T-cell (primary cell): ENCODE measurements around the gene GALNT14. TPM values are rescaled to one million over a fixed set of nuclear protein-coding genes. Genes with fewer than 3 reads are reported as not detected.

Experiments
- ATAC-seq, 4 experiments: fragments of 200-7000 bp in 3 of 4; fragments of 150-1000 bp in 1 of 4; cut with Tn5 transposase; replicated peaks in 1 of 4; 1 replicate in 3 of 4; 2 replicates in 1 of 4; pipeline ENCODE4 v1.10.0; 2021; ENCODE audit warnings: moderate library complexity in 3 of 4, mild to moderate bottlenecking in 2 of 4, moderate number of reproducible peaks in 1 of 4
- CTCF ChIA-PET, 2 donors: fragments of 300-600 bp; sonication (Branson Sonifier 250); formaldehyde crosslinking; loops; one replicate each; lab custom pipeline; 2022; ENCODE audit warnings: antibody characterized with exemption in 2 of 2; lab: Charles Lee
- POLR2A ChIA-PET, 2 donors: fragments of 300-600 bp; sonication (Branson Sonifier 250); formaldehyde crosslinking; loops; one replicate each; lab custom pipeline; 2022; ENCODE audit warnings: antibody characterized with exemption in 2 of 2; lab: Charles Lee
- DNase-seq, 35 experiments: peaks; one replicate each; pipeline versions ENCODE4 v3.0.0 to v3.0.0-alpha.2; 2013 to 2023
- H3K27ac ChIP-seq: one replicate; pipeline ENCODE4 v1.5.1; 2013; ENCODE audit warnings: low read length
- H3K27me3 ChIP-seq, 2 experiments: replicated peaks in 1 of 2; 1 replicate in 1 of 2; 2 replicates in 1 of 2; pipeline versions ENCODE4 v1.6.1 to v1.7.0; 2013; ENCODE audit warnings: low read length in 1 of 2, mixed read lengths in 1 of 2; ENCODE audit not compliant: control insufficient read depth in 2 of 2, insufficient read depth in 2 of 2; ENCODE audit errors: extremely low read depth in 1 of 2
- H3K36me3 ChIP-seq, 2 donors: 1 replicate in 1 of 2; 2 replicates in 1 of 2; pipeline versions ENCODE4 v1.6.1 to v1.7.0; 2013; ENCODE audit warnings: low read length in 1 of 2; ENCODE audit not compliant: control insufficient read depth in 2 of 2, insufficient read depth in 1 of 2; ENCODE audit errors: extremely low read depth in 1 of 2
- H3K4me1 ChIP-seq, 2 experiments: 1 replicate in 1 of 2; 2 replicates in 1 of 2; pipeline versions ENCODE4 v1.6.1 to v1.7.0; 2013; ENCODE audit warnings: low read length in 2 of 2, mixed read lengths in 1 of 2; ENCODE audit not compliant: insufficient read depth in 2 of 2, control insufficient read depth in 1 of 2; ENCODE audit errors: extremely low read depth in 1 of 2
- H3K4me3 ChIP-seq, 2 donors: 1 replicate in 1 of 2; 2 replicates in 1 of 2; pipeline versions ENCODE4 v1.5.1 to v1.7.0; 2013; ENCODE audit warnings: mild to moderate bottlenecking in 2 of 2, low read length in 1 of 2, moderate library complexity in 1 of 2; ENCODE audit not compliant: control insufficient read depth in 1 of 2; ENCODE audit errors: extremely low read depth in 1 of 2
- H3K9me3 ChIP-seq: 2 replicates; pipeline ENCODE4 v1.7.0; 2013
- H3K27ac Mint-ChIP-seq, 2 donors: one replicate each; pipeline ENCODE4 v1.8.0; 2020 to 2021; ENCODE audit warnings: mild to moderate bottlenecking in 2 of 2, mixed read lengths in 2 of 2
- H3K27me3 Mint-ChIP-seq, 2 donors: one replicate each; pipeline ENCODE4 v1.8.0; 2021 to 2022; ENCODE audit warnings: mixed read lengths in 2 of 2
- H3K36me3 Mint-ChIP-seq: one replicate; pipeline ENCODE4 v1.8.0; 2021; ENCODE audit warnings: mixed read lengths
- H3K4me1 Mint-ChIP-seq, 3 donors: one replicate each; pipeline ENCODE4 v1.8.0; 2020 to 2022; ENCODE audit warnings: mixed read lengths in 3 of 3, mild to moderate bottlenecking in 1 of 3
- H3K4me3 Mint-ChIP-seq, 3 donors: one replicate each; pipeline ENCODE4 v1.8.0; 2020 to 2022; ENCODE audit warnings: mild to moderate bottlenecking in 3 of 3, mixed read lengths in 3 of 3, moderate library complexity in 3 of 3
- H3K9me3 Mint-ChIP-seq, 3 donors: one replicate each; pipeline ENCODE4 v1.8.0; 2020 to 2022; ENCODE audit warnings: mixed read lengths in 3 of 3
- WGBS: methylation state at CpG from one replicate; pipeline ENCODE4 v1.1.5; 2013; ENCODE audit warnings: missing lambda C conversion rate; ENCODE audit not compliant: insufficient coverage; 5-methylcytosine and 5-hydroxymethylcytosine counted together
- total RNA-seq, 35 experiments: library from RNA in 6 of 35; stranded (reverse) in 6 of 35; fragments of 120-200 nt in 1 of 35; gene quantifications; one replicate each; pipeline versions ENCODE4 v1.2.1 to v1.2.4 and lab custom pipeline; 2013 to 2026

GALNT14 gene
- total RNA-seq, 5 donors from 2014 or later (not counting 1 experiment from before 2014, with no cell fraction given) = 0.29 to 0.38 TPM; not detected in 3

DNA sequence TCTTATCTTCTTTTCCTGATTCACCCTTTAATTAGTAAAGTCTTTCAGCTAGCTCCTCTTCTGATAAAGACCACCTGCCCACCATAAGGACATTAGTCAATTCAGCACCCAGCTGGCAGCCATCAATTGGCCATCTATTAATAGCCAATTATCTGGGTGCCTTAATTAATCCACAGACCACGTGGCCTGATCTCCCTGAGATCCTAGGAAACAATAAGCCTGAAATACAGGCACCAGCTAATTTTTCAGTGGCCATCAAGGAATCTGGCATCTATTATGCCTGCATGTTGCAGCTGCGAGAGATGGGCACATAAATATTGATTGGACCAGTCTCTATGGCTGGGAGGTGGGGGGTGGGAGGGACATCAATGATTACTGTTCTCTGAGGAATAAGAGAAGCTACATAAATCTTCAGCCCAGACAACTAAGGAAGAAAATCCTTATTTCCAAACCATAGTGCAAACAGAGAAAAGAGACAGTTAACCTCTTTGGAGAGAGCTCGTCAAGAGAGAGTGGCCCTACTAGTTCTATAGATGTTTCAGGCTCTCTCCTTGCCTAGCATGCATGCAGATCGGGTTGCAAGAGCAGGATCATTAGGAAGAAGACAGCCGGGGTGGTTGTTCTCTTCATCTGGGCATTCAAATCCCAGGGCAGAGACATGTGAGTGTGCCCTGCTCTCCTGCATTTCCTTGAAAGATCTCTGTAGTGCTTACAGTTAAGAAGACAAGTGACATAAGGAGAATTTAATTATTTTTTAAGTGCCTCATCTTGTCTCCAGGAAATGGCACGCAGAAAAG is 8.7 kb downstream of the GALNT14 start:
- peaks cover 0 to 13% of the 10 kb centered on the region in 2 experiments for H3K27me3 ChIP-seq
- DNase-seq (no peak), ATAC-seq (no peak)
- H3K9me3 ChIP-seq = no peaks in the 10 kb centered on the region
- 79% methylated on average over 3 of the region's 6 CpGs for WGBS
- H3K9me3 Mint-ChIP-seq = no peaks in the 10 kb centered on the region
- no peaks in the 10 kb centered on the region for H3K4me1 Mint-ChIP-seq
- no peak overlapping the region for H3K4me3 Mint-ChIP-seq
- no peaks in the 10 kb centered on the region for H3K4me1 ChIP-seq
- H3K27ac Mint-ChIP-seq = no peak overlapping the region
- no peak overlapping the region for H3K27ac ChIP-seq
- ChIA-PET CTCF (no interaction called here), POLR2A (no interaction called here)
- H3K27me3 Mint-ChIP-seq = peaks cover 25 to 26% of the 10 kb centered on the region in 2 donors
- no peaks in the 10 kb centered on the region for H3K36me3 Mint-ChIP-seq
- H3K4me3 ChIP-seq = no peak overlapping the region
- H3K36me3 ChIP-seq = no peaks in the 10 kb centered on the region

DNA sequence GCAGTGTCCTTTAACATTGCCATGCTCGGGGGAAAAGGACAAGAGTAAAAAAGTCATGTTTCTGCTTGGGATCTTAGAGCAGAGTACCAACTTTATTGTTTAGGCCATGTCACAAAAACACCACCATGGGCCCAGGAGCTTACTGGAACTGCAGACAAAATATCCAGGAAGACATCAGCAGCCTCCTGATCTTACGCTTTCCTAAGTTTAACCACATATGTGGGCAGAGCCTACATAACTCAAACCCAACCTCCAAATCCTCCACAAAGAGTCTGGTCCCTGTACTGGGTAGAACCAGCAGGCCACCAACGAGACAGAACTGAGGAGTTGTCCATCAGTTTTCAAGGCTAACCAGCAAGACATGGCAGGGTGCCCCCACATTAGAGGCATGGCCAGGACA is 10.3 kb downstream of the GALNT14 start:
- Mint-ChIP-seq H3K9me3 (no peaks in the 10 kb centered on the region), H3K36me3 (no peaks in the 10 kb centered on the region), H3K4me1 (no peaks in the 10 kb centered on the region), H3K27ac (no peak overlapping the region), H3K4me3 (no peak overlapping the region), H3K27me3 (peaks cover 12 to 18% of the 10 kb centered on the region in 2 donors)
- no peaks in the 10 kb centered on the region for H3K4me1 ChIP-seq
- WGBS = 60% methylated on average over 2 of the region's 3 CpGs
- DNase-seq (no peak), ATAC-seq (no peak)
- ChIA-PET CTCF (interaction anchor here in 1 of 2 donors (0.6 kb wide), 1 partner anchor 411 kb away, joined by 5 read pairs; no protein-coding TSS in a partner anchor), POLR2A (no interaction called here)
- no peaks in the 10 kb centered on the region for H3K36me3 ChIP-seq
- H3K27ac ChIP-seq = no peak overlapping the region
- peaks cover 0 to 9% of the 10 kb centered on the region in 2 experiments for H3K27me3 ChIP-seq
- H3K9me3 ChIP-seq = no peaks in the 10 kb centered on the region
- H3K4me3 ChIP-seq = no peak overlapping the region

DNA sequence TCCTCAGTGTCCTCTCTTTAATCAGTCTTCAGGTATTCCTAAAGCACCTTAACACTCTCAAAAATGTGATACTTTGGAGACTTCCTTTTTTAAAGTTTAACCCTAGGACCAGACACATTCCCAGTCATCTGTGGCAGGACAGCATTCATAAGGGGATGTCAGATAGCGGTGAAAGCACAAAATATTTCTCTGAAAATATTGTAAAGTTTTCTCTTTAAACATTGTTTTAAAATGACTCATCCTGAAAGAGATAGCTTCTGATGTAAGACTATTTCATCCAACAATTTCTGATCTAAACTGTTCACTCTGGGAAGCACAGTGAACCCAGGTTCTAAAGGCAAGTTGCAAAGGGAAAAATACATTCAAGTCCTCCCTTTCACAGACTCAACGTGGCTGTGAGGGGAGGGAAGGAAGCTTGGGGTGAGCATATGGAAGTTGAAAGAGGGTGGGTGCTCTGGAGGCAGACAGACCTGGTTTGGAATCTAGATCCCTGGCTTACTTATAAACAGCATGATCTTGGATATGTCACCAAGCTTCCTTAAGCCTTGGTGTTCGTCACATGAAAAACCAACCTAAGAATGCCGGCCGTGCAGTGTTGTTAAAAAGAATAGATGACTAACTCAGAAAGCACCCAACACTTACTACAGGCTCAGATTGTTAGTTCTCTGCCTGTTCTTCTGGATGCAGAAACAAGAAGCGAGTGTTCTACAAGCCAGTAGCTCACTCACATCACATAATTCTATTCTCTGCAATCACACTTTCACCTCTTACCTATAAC is 12.1 kb downstream of the GALNT14 start:
- no peak overlapping the region for H3K4me3 ChIP-seq
- CTCF ChIA-PET = no interaction called here
- DNase-seq (no peak), ATAC-seq (no peak)
- no peaks in the 10 kb centered on the region for H3K36me3 ChIP-seq
- peaks cover 0 to 9% of the 10 kb centered on the region in 2 experiments for H3K27me3 ChIP-seq
- H3K36me3 Mint-ChIP-seq = no peaks in the 10 kb centered on the region
- H3K27ac ChIP-seq = no peak overlapping the region
- H3K9me3 ChIP-seq = no peaks in the 10 kb centered on the region
- POLR2A ChIA-PET = interaction anchor here in 1 of 2 donors (0.6 kb wide), 1 partner anchor 20 kb away, joined by 3 read pairs; no protein-coding TSS in a partner anchor
- no peaks in the 10 kb centered on the region for H3K9me3 Mint-ChIP-seq
- H3K27ac Mint-ChIP-seq = no peak overlapping the region
- 75% methylated on average over 1 of the region's 6 CpGs for WGBS
- H3K4me3 Mint-ChIP-seq = no peak overlapping the region
- H3K27me3 Mint-ChIP-seq = peaks cover 8 to 14% of the 10 kb centered on the region in 2 donors
- no peaks in the 10 kb centered on the region for H3K4me1 Mint-ChIP-seq
- H3K4me1 ChIP-seq = no peaks in the 10 kb centered on the region

DNA sequence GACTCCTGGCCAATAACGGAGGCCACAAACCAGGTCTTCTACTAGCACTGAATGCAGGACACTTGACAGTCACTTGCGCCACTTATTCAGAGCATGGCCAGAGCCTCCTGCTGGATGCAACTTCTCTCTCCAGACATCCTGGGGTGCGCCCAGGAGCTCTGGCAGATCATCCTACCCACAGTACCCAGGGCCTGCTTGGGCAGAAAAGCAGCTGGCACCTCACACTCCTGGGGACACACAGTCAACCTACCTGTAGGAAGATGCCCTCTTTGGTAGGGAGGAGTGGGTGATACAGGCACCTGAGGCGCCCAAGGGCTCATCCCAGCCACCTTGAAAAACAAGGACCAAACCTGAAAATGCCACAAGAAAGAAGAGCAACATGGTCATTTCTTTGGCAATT is 13.3 kb downstream of the GALNT14 start:
- Mint-ChIP-seq H3K9me3 (no peaks in the 10 kb centered on the region), H3K4me1 (no peaks in the 10 kb centered on the region), H3K4me3 (no peak overlapping the region), H3K27ac (no peak overlapping the region), H3K36me3 (no peaks in the 10 kb centered on the region), H3K27me3 (peaks cover 5 to 13% of the 10 kb centered on the region in 2 donors)
- ATAC-seq (no peak), DNase-seq (no peak)
- ChIA-PET CTCF (no interaction called here), POLR2A (interaction anchor here in 1 of 2 donors (0.5 kb wide), 1 partner anchor 125 kb away, joined by 7 read pairs; no protein-coding TSS in a partner anchor)
- no peaks in the 10 kb centered on the region for H3K4me1 ChIP-seq
- whole genome bisulfite sequencing = 85% methylated on average over 3 of the region's 4 CpGs
- H3K9me3 ChIP-seq = no peaks in the 10 kb centered on the region
- no peak overlapping the region for H3K27ac ChIP-seq
- no peaks in the 10 kb centered on the region for H3K36me3 ChIP-seq
- H3K4me3 ChIP-seq = no peak overlapping the region
- H3K27me3 ChIP-seq = peaks cover 0 to 4% of the 10 kb centered on the region in 2 experiments

DNA sequence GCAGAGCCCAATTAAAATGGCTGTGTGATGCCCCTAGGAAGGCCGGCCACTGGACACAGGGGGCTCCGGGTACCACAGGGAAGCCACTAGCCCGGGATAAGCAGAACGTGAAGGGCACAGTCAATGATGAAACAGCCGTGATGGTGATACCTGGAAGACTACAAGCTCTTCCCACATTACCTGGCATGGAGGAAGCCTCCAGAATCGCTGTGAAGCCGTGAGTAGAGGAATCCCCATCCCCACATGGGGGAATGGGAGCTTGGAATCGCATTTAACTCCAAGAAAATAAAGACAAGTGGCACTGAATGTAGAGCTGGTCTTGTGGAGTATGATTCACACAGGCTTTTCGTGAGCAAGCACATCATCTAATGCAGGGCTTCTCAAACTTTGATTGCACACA is 16.1 kb downstream of the GALNT14 start:
- no peaks in the 10 kb centered on the region for H3K9me3 ChIP-seq
- H3K36me3 ChIP-seq = no peaks in the 10 kb centered on the region
- Mint-ChIP-seq H3K27ac (no peak overlapping the region), H3K27me3 (peaks cover 0 to 13% of the 10 kb centered on the region in 2 donors), H3K9me3 (no peaks in the 10 kb centered on the region), H3K36me3 (no peaks in the 10 kb centered on the region), H3K4me1 (no peaks in the 10 kb centered on the region), H3K4me3 (no peak overlapping the region)
- DNase-seq = no peak
- H3K27ac ChIP-seq = no peak overlapping the region
- WGBS = 81% methylated on average over 5 of the region's 9 CpGs
- H3K4me1 ChIP-seq = no peaks in the 10 kb centered on the region
- POLR2A ChIA-PET = no interaction called here
- H3K27me3 ChIP-seq = peaks cover 0 to 4% of the 10 kb centered on the region in 2 experiments
- H3K4me3 ChIP-seq = no peak overlapping the region
- CTCF ChIA-PET = no interaction called here
- no peak for ATAC-seq

DNA sequence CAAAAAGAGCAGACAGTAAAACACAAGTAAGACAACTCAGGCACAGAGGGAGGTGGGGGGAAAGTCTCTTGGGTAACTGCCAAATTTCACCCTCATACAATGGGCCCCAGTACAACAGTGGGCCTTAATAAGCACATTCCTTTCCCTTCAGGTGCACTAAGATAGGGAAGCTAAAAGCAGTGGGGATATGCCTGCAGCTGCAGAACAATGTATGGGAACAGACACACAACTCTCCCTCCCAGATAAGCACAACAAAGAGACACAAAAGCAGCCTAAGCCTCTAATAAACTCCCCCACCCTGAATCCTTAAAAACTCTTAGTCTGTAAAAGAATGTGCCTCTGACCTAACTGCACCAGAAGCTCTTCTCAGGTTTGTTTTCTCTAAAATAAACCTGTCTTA is 24.5 kb downstream of the GALNT14 start:
- CTCF ChIA-PET = no interaction called here
- Histone ChIP-seq H3K4me1 (no peaks in the 10 kb centered on the region), H3K4me3 (no peak overlapping the region), H3K36me3 (no peaks in the 10 kb centered on the region), H3K27ac (no peak overlapping the region), H3K9me3 (no peaks in the 10 kb centered on the region), H3K27me3 (peaks cover 0 to 9% of the 10 kb centered on the region in 2 experiments)
- Mint-ChIP-seq H3K27me3 (peaks cover 9 to 24% of the 10 kb centered on the region in 2 donors), H3K4me1 (no peaks in the 10 kb centered on the region), H3K27ac (no peak overlapping the region), H3K9me3 (no peaks in the 10 kb centered on the region), H3K36me3 (no peaks in the 10 kb centered on the region), H3K4me3 (no peak overlapping the region)
- POLR2A ChIA-PET = no interaction called here
- ATAC-seq (no peak), DNase-seq (no peak)
